B cell (primary cell): ENCODE data around the gene TNFRSF6B. TPM values are rescaled to one million over a fixed set of nuclear protein-coding genes. Genes with fewer than 3 reads are reported as not detected.

Source experiments
- ATAC-seq: fragments of 200-7000 bp; cut with Tn5 transposase; one replicate; pipeline ENCODE4 v1.10.0; 2021; ENCODE audit warnings: low read depth, mild to moderate bottlenecking, moderate number of reproducible peaks, moderate library complexity
- CTCF ChIA-PET: fragments of 350-600 bp; sonication (Branson Sonifier 250); formaldehyde crosslinking; loops from one replicate; lab custom pipeline; 2021; ENCODE audit warnings: antibody characterized with exemption, inconsistent platforms; lab: Charles Lee
- POLR2A ChIA-PET: fragments of 350-600 bp; sonication (Branson Sonifier 250); formaldehyde crosslinking; loops from one replicate; lab custom pipeline; 2021; ENCODE audit warnings: antibody characterized with exemption; lab: Charles Lee
- DNase-seq: peaks from one replicate; pipeline ENCODE4 v3.0.0; 2013
- H2AFZ ChIP-seq: 2 replicates; pipeline ENCODE4 v1.6.1; 2012; ENCODE audit warnings: mild to moderate bottlenecking, low read depth, low read length; ENCODE audit not compliant: insufficient read depth, poor library complexity, severe bottlenecking
- H3K27ac ChIP-seq, 2 donors: 1 replicate in 1 of 2; 2 replicates in 1 of 2; pipeline ENCODE4 v1.5.1; 2012 to 2013; ENCODE audit warnings: low read length in 2 of 2, mild to moderate bottlenecking in 2 of 2, moderate library complexity in 1 of 2
- H3K27me3 ChIP-seq, 4 experiments: fragments of 200-600 bp in 1 of 4; sonication (generic) in 1 of 4; replicated peaks in 1 of 4; 1 replicate in 2 of 4; 2 replicates in 2 of 4; pipeline versions ENCODE4 v1.6.1 to v1.7.0; 2013 to 2016; ENCODE audit warnings: low read length in 3 of 4, mild to moderate bottlenecking in 2 of 4, mixed read lengths in 1 of 4, moderate library complexity in 1 of 4; ENCODE audit not compliant: insufficient read depth in 4 of 4, control insufficient read depth in 3 of 4; ENCODE audit errors: control extremely low read depth in 1 of 4
- H3K36me3 ChIP-seq, 2 experiments: replicated peaks in 1 of 2; 1 replicate in 1 of 2; 2 replicates in 1 of 2; pipeline versions ENCODE4 v1.6.1 to v1.7.1; 2013; ENCODE audit warnings: low read length in 1 of 2; ENCODE audit not compliant: insufficient read depth in 2 of 2, control insufficient read depth in 1 of 2; ENCODE audit errors: control extremely low read depth in 1 of 2, extremely low read depth in 1 of 2
- H3K4me1 ChIP-seq, 2 donors: fragments of 200-600 bp in 1 of 2; sonication (generic) in 1 of 2; 1 replicate in 1 of 2; 2 replicates in 1 of 2; pipeline versions ENCODE4 v1.5.1 to v1.6.1; 2013 to 2017; ENCODE audit warnings: low read length in 2 of 2; ENCODE audit not compliant: control insufficient read depth in 2 of 2, insufficient read depth in 2 of 2
- H3K4me2 ChIP-seq: replicated peaks from 2 replicates; pipeline ENCODE3; 2012; ENCODE audit warnings: mild to moderate bottlenecking, low read depth, low read length; ENCODE audit not compliant: poor library complexity, severe bottlenecking
- H3K4me3 ChIP-seq, 5 experiments: fragments of 200-600 bp in 1 of 5; sonication (generic) in 1 of 5; 1 replicate in 3 of 5; 2 replicates in 2 of 5; pipeline versions ENCODE4 v1.5.1 to v1.7.0; 2011 to 2016; ENCODE audit warnings: low read length in 4 of 5, mild to moderate bottlenecking in 4 of 5, low read depth in 2 of 5, control low read depth in 1 of 5, moderate library complexity in 1 of 5; ENCODE audit not compliant: insufficient read depth in 1 of 5; ENCODE audit errors: control extremely low read depth in 1 of 5, extremely low read depth in 1 of 5
- H3K79me2 ChIP-seq: fragments of 200-600 bp; sonication (generic); one replicate; pipeline ENCODE4 v1.6.0; 2016; ENCODE audit warnings: low read length; ENCODE audit not compliant: control insufficient read depth, insufficient read depth
- H3K9ac ChIP-seq: fragments of 200-600 bp; sonication (generic); 2 replicates; pipeline ENCODE4 v1.6.1; 2017; ENCODE audit warnings: mild to moderate bottlenecking, low read length, moderate library complexity
- H3K9me3 ChIP-seq, 3 donors: one replicate each; pipeline versions ENCODE4 v1.6.1 to v1.7.1; 2013; ENCODE audit warnings: low read length in 2 of 3; ENCODE audit not compliant: control insufficient read depth in 2 of 3, insufficient read depth in 1 of 3; ENCODE audit errors: control extremely low read depth in 1 of 3
- H4K20me1 ChIP-seq: 2 replicates; pipeline ENCODE4 v1.6.0; 2012; ENCODE audit warnings: mild to moderate bottlenecking, low read length; ENCODE audit not compliant: insufficient read depth, control insufficient read depth, poor library complexity, severe bottlenecking
- H3K27ac Mint-ChIP-seq: one replicate; pipeline ENCODE4 v1.8.0; 2021; ENCODE audit warnings: mixed read lengths
- H3K27me3 Mint-ChIP-seq: one replicate; pipeline ENCODE4 v1.8.0; 2021; ENCODE audit warnings: mixed read lengths
- H3K4me1 Mint-ChIP-seq: one replicate; pipeline ENCODE4 v1.8.0; 2021; ENCODE audit warnings: mixed read lengths
- H3K4me3 Mint-ChIP-seq: one replicate; pipeline ENCODE4 v1.8.0; 2021; ENCODE audit warnings: mixed read lengths
- H3K9me3 Mint-ChIP-seq: one replicate; pipeline ENCODE4 v1.8.0; 2022; ENCODE audit warnings: mixed read lengths; ENCODE audit not compliant: insufficient read depth
- CTCF ChIP-seq: fragments of 200-600 bp; IDR thresholded peaks from one replicate; pipeline ENCODE4 v1.8.0; 2022; ENCODE audit warnings: antibody characterized with exemption, mild to moderate bottlenecking
- EZH2 ChIP-seq: IDR thresholded peaks from 2 replicates; pipeline ENCODE4 v1.6.1; 2012; ENCODE audit warnings: borderline replicate concordance, low read depth, mild to moderate bottlenecking, moderate library complexity, low read length; ENCODE audit not compliant: insufficient read depth, poor library complexity, severe bottlenecking
- WGBS: methylation state at CpG from one replicate; pipeline ENCODE4 v1.1.5; 2013; ENCODE audit warnings: missing lambda C conversion rate; ENCODE audit not compliant: insufficient coverage; 5-methylcytosine and 5-hydroxymethylcytosine counted together
- intact Hi-C: fragments of 100-400 bp; cut with micrococcal nuclease; formaldehyde crosslinking; loops from one replicate; pipeline ENCODE4 v1.10.0; 2022
- polyA plus RNA-seq: library from polyadenylated mRNA; depleted of rRNA; stranded (reverse); fragments of >200 nt; gene quantifications from 2 replicates; pipeline ENCODE4 v1.2.3, GENCODE V29; 2012
- total RNA-seq, 2 donors: library from RNA; stranded (reverse); fragments of 120-200 nt in 1 of 2; gene quantifications; 1 replicate in 1 of 2; 2 replicates in 1 of 2; pipeline versions ENCODE4 v1.2.3 to v1.2.4, GENCODE V29; 2013 to 2022

The TNFRSF6B gene
- total and polyA plus RNA-seq, 2 donors (not counting 1 experiment from before 2014, with no cell fraction given), result 6.7 TPM; not detected in 1

- WGBS, result 88% methylated on average over 22 of the region's 24 CpGs
- no peak overlapping the region for H3K27ac ChIP-seq
- peaks cover 14% of the 10 kb centered on the region for H4K20me1 ChIP-seq
- no peak overlapping the region for H3K4me2 ChIP-seq
- peak overlapping the region; percentile 26 for H3K27ac Mint-ChIP-seq
- ATAC-seq (no peak), DNase-seq (no peak)
- TF ChIP-seq CTCF, result no peak
- no peak for TF ChIP-seq EZH2
- peaks cover 3 to 17% of the 10 kb centered on the region in 2 donors for H3K4me1 ChIP-seq
- no peaks in the 10 kb centered on the region for H3K27me3 Mint-ChIP-seq
- peaks cover 0 to 5% of the 10 kb centered on the region in 2 experiments for H3K36me3 ChIP-seq
- H3K4me3 ChIP-seq, result no peak overlapping the region
- CTCF ChIA-PET, result no interaction called here
- peaks cover 5% of the 10 kb centered on the region for H3K4me1 Mint-ChIP-seq
- intact Hi-C loops, result no loop called here
- peaks cover 0 to 2% (median 0%) of the 10 kb centered on the region in 4 experiments for H3K27me3 ChIP-seq
- peaks cover 0 to 5% (median 0%) of the 10 kb centered on the region in 3 donors for H3K9me3 ChIP-seq
- POLR2A ChIA-PET, result no interaction called here
- no peak overlapping the region for H3K9ac ChIP-seq
- H3K4me3 Mint-ChIP-seq, result no peak overlapping the region
- no peak overlapping the region for H2AFZ ChIP-seq
- H3K79me2 ChIP-seq, result no peaks in the 10 kb centered on the region
- H3K9me3 Mint-ChIP-seq, result no peaks in the 10 kb centered on the region
These were observed 5.3 kb upstream of the TNFRSF6B start for GRCh38 chr20:63690898-63691710.
